CD4-positive, alpha-beta T cell treated with Interleukin-21 for 1 hour (primary cell): ENCODE data around the gene TSHB.
"Not testable (repeated sequence)": the region's sequence is repeated elsewhere in the genome, so short reads cannot be mapped to it uniquely, and the experiment has no call there.

Experiments
- DNase-seq: peaks from one replicate; pipeline ENCODE4 v3.0.0-alpha.2; 2020

TSHB gene

DNA sequence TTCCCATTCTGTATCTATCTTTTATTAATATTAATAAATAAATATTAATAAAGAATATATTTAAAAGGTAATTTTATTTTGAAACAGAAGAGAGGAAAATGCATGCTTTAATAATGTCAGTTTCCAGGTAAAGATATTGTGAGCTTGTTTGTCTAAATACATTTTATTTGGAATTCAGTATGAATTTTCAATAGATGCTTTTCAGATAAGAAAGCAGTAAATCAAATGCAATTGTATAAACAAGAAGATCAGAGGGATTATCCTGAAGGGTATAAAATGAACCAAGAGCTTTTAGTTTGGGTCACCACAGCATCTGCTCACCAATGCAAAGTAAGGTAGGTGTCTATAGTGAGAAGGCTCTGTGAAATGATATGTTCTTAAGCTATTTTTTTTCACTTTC is at the start of gene TSHB:
TSS of gene TSHB (plus strand) at position 301 of the 400 bp plus-strand sequence. CDS start 3,537 bp downstream, outside the sequence.
- DNase-seq = no peak

DNA sequence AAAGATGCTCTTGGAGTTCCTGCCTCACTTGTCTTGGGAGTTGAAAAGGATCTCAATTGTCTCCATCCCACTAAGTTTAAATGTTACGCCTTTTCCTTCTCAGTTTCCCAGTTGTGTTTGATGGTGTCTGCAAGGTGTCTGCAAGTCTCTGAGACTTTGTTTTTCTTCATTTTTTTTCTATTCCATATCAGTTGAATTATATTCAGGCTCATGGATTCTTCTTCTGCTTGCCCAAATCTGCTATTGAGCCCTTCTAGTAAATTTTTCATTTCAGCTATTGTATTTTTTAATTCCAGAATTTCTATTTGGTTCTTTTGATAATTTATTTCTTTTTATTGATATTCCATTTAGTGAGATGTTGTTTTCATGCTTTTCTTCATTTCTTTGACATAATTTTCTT is 47.4 kb upstream of the TSHB start:
- no peak for DNase-seq

DNA sequence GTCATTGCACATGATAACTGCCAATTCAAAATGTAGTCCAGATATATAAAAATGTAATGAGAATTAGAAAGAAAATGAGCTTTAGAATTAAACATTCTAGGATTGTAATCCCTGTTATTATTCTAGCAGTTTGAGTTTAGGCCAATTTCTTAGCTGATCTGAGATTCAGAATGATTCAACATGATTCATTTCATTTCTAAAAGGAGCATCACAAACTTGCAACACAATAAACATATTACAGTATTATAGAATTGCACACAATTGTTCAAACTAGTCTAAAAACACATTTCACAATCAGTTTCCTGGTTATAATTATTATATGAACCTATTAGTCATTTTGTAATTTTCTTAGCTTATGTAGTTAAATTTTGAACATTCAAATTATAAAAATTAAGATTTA is 43.3 kb upstream of the TSHB start:
- no peak for DNase-seq

DNA sequence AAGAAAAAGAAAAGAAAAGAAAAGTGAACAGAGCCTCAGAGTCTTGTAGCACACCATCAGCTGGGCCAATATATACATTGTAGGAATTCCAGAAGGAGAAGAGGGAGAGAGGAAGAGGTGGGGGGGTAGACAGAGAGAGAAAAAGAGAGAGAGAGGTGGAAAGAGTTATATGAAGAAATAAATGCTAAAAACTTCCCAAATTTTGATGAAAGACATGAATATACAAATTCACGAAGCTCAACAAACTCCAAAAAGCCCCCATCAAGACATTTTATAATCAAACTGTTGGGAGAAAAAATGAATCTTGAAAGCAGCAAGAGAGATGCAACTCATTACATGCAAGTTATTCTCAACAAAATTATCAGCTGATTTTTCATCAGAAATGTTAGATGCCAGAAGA is 41.5 kb upstream of the TSHB start:
- no peak for DNase-seq

DNA sequence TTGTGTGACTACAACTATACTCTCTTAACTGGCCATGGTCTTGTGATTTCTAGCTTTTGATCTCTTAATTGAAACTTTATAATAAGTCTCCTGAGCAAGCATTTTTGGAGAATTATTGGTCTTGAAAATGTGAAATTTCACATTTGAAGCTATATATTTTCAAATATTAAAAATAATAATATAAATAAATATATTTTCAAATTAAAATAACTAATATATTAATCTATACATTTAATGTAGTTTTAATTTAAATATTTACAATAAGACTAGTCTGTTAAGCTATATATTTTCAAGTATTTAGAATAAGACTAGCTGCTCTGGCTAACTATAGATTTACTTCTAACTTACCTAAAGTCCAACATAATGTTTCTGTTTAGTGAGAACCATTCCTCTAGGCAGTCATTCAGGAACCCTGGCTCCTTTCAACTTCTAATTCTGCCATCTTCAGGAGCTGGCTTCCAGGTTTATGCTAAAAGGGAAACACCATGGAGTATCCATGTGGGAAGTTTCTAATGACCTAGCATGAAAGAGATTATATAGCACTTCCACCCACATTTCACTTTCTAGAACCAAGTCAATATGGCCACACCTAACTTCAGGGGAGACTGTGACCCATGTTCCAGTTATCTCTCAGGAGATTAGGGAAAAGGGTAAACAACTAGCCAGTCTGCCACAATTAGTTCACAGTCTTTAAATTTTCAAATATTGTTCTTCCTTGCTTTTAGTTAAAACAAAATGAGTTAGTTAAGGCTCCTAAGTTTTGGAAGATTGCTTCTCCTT is 31.9 kb upstream of the TSHB start:
- DNase-seq = no peak

DNA sequence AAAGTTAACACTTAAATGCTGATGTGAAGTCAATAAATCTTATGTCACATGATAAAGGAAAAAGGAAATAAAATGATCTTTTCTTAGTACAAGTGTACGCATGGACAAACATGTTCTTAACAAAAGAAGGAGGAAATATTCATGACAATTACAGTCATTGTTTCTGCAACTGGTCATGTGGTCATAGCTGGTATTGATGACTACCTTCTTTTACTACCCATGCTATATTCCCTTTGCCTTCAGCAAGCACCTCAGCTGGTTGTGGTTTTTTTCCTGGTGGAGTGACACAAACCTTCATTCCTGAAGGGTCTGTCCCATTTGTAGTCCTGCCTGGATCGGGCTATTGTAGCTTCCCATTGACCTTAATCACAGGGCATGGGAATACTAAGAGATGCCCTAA is 23.4 kb upstream of the TSHB start:
- DNase-seq = no peak

DNA sequence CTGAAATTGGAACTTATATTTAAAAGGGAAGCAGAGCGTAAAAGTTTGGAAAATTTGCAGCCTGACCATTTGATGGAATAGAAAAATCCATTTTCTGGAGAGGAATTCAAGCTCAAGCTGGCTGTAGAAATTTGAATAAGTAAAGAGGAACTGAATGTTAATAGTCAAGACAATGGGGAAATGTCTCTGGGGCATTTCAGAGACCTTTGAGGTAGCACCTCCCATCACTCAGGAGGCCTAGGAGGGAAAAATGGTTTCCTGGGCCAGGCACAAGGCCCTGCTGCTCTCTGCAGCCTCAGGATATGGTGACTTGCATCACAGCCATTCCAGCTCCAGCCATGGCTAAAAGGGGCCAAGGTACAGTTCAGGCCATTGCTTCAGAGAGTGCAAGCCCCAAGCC is 17.6 kb upstream of the TSHB start:
- DNase-seq = no peak

DNA sequence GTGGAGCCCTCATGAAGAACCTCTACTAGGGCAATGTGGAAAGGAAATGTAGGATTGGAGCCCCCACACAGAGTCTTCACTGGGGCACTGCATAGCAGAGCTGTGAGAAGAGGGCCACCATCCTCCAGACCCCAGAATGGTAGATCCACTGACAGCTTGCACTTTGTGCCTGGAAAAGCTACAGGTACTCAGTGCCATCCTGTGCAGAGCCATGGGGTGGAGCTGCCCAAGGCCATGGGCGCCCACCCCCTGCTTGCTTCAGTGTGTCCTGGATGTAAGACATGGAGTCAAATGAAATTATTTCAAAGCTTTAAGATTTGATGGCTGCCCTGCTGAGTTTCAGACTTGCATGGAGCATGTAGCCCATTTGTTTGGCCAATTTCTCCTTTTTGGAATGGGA is 17.2 kb upstream of the TSHB start:
- DNase-seq = no peak

DNA sequence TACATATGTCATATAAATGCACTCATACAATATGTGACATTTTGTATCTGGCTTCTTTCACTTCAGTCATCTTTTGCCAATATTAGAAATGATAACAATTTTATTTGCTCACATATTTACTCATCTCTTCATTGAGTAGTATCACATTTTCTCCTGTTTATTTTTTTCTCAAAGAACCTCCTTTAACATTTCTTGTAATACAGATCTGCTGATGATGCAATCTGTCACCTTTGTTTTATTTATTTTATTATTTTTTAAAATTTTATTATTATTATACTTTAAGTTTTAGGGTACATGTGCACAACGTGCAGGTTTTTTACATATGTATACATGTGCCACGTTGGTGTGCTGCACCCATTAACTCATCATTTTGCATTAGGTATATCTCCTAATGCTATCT is 15.8 kb upstream of the TSHB start:
- DNase-seq = no peak

DNA sequence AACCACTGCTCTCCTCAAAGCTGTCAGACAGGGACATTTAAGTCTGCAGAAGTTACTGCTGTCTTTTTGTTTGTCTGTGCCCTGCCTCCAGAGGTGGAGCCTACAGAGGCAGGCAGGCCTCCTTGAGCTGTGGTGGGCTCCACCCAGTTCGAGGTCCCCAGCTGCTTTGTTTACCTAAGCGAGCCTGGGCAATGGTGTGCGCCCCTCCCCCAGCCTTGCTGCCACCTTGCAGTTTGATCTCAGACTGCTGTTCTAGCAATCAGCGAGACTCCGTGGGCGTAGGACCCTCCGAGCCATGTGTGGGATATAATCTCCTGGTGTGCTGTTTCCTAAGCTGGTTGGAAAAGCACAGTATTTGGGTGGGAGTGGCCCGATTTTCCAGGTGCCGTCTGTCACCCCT is 10.1 kb upstream of the TSHB start:
- DNase-seq = not testable (repeated sequence)

DNA sequence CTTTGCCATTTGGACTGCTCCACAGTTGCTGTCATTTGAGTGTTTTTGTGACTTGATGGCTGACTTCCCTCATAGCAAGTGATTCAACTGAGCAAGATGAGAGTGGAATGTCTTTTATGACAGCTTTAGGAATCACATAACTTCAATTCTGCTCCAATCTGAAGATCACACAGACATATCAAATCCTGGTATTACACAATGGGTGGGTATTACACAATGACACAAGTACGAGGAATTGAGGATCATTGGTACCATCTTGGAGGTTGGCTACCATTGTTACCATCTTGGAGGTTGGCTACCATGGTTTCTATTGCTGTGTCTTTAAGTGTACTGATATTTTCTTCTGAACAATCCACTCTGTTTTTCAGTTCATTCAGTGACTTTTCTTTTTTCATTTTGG is 8.5 kb upstream of the TSHB start:
- no peak for DNase-seq

DNA sequence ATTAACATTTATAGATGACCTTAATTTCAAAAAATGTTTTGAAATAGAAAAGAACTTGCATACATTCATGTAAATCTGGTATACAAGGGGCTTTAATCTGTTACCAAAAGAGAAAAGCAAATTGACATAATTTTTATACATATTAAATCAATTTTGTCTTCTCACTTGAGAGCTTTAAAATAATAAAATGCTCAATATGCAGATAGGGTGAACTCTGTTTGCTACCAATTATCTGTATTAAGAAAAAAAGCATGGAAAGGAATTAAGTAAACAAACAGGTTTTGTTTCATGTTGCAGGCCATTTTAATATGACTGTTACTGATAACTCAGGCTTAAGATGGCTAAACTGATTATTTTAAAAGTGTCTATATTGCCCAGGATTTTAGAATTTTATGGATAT is 6.0 kb upstream of the TSHB start:
- DNase-seq = no peak

DNA sequence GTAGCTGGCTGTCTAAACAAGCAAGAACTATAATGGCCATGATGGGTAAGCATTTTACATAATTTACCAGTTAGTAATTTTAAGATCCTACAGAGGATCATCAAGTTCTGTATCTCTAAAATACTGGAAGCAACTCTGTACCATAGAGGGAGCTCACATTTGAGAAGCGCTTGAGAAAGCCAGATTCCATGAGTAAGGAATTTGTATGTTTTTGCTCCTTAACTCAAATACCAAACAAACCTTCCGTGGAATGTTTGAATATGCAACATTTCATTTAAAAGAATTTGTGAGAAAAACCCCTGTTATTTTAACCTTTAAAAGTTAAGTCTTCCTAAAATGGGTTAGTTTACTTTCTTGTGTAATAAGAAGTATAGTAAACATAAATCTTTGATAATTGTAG is 2.0 kb downstream of the TSHB start:
- DNase-seq = no peak

DNA sequence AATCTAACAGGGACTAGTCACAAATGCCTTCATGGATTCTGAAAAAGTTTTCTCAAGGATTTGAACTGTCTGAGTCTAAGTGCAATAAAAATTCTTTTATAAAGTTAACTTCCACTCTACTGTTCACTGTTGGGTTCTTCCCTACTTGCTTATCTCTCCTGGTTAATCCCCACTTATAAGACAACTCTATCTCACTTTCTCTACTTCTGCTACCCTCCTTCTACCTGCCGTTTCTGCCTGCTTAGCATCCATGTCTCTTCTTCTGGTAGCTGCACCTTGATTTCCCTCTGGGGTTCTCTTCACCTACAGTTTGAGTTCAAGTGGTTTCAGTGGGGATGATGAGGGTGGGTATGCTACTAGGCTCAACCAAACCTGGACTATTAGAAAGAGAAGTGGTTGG is 6.0 kb downstream of the TSHB start:
- DNase-seq = no peak

DNA sequence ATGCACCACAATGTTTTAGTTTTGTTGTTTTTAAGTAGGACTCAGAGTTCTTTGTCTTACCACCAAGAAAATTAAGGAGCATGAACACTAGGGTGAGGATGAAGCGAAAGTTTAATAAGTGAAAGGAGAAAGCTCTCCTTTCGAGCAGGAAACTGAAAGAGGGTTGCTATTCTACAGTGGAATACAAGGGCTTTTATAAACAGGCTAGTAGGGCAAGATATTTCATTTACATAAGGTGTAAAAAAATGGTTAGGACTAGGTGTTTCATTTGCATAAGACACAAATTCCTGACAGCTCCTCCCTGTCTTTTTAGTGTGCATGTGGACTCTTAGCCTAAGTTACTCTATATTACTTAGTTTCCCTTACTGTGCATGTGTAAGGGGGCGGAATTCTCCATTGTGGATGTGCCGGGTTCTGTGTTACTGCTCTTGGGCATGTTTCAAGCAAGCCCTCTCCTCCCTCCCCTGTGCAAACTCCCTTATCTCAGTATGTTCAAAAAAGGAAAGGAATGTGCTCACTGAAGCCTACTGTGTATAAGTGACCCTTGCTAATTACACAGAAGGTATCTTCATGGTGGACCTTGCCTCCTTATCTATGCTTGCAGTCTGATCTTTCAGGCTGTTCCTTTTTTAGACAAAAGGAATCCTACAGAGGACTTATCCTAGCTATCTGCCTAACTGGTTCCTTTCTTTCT is 7.3 kb downstream of the TSHB start:
- no peak for DNase-seq

DNA sequence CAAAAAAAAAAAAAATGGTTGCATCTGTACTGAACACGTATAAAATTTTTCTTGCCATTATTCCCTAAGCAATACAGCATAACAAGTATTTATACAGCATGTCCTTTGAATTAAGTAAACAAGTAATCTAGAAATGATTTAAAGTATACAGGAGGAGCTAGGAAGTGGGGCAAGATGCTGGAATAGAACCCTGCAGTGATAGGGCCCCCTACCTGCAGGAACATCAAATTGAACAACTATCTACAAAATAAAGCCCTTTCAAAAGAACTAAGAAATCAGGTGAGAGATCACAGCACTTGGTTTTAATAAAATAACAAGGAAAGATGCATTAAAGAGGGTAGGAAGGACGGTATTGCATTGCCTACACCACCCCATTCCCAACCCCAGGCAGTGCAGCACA is 10.9 kb downstream of the TSHB start:
- no peak for DNase-seq

DNA sequence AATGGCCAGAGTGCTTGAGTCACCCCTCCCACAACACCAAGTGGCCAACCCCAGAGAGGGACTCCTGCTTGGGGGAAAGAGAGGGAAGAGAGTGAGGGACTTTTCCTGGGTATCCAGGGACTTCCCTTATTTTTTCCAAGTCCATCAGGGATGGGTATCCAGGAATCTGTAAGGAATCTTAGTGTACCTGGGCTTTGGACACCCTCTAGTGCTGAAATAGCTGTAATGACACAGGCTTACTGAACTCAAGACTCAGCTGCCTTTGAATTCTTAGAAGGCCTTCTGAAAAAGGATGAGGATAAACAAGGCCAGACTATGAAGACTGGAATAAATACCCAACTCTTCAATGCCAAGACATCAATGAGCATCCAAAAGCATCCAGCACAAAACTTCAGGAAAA is 12.0 kb downstream of the TSHB start:
- DNase-seq = no peak

DNA sequence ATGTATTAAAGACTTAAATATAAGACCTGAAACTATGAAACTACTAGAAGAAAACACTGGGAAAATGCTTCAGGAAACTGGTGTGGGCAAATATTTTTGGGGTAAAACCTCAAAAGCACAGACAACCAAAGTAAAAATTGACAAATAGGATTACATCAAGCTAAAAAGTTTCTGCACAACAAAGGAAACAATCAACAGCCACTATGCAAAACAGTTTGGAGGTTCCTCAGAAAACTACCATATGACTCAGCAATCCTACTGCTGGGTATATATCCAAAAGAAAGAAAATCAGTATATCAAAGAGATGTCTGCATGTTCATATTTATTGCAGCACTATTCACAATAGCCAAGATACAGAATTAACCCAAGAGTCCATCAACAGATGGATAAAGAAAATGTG is 17.1 kb downstream of the TSHB start:
- no peak for DNase-seq

DNA sequence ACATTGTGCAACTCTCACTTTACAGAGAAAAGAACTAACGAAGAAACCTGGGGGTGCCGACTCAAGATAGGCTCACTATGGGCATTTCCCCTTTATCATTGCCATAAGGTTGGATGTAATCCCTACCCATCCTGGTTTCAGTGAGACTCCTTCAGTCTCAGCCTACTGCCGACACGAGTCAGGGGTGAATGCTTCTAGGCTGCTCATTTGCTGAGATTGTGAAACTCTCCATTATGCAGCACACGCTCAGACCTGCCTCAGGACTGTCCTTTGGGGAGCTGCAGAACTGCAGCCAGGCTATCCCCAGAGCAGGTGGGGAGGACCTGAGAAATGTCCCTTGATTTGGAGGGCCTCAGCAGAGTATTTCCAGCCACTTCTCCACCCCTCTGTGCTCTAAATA is 22.2 kb downstream of the TSHB start:
- no peak for DNase-seq

DNA sequence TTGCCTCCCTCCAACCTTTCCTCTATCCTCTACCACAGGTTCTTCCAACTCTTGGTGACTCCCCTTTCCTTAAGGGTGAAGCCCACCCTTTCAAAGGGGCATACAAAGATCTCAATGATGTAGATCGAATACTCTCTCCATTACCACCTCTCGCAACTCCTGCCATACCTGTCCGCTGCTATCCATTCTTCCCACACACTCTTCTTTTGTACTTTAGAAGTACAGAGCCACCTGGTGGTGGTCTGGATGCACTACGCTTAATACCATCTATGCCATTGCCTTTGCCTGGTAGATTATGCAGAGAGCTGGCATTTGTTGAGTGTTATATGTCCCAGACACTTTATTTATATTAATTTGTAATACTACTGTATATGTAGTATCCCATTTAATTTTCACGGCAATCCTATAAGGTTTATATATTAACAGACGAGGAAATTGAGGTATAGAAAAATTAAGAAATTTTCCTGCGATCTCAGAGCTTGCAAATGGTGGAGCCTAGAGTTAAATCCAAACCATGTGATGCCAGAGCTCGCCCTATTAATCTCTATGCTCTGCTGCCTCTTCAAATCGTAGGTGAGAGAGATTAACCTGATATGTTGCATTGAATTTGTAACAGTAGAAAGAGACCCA is 22.9 kb downstream of the TSHB start:
- peak; percentile 72 for DNase-seq

DNA sequence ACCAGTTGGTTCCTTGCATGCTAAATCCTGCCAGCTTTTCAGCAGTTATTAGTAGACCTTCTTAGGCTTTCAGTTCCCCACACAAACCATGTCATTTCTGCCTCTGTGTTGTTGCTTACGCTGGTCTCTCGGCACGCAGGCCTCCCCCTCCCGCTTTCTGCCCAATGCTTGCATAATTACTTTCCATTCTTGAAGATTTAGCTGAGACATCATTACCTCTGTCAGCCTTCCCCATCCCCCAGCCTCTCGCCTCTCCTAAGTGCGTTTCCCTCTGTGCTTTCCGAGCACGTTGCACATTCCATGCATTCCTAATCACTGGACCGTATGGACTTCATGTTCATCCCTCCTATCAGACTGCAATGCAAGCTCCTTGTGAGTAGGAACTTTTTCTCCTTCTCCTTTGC is 26.8 kb downstream of the TSHB start:
- DNase-seq = no peak

DNA sequence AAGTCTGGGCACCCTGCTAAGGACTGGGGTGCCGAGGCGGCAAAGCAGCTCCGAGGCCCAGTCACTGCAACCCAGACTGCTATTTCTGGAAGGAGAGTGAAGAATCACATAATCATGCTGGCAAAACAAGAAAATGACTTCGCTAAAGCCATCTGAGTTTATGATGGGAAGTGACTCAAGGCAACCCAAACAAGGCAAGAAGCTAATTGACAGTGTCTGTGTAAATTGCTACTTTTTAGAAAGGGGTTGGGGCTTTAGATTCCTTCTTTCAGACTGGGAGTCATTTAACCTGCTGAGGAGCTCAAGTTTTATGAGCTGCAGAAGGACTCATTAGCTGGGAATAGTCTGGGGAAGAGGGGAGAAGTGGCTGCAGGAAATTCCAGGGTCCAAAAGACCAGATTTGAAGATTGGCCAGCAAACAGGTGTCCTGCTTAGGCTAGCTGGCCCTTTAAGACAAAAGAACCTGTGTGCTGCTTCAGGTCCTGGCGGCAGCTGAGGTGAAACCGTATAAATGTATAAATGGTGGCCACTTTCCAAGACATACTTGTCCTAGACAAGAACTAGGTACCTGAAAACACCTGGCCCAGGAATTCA is 28.1 kb downstream of the TSHB start:
- DNase-seq = no peak

DNA sequence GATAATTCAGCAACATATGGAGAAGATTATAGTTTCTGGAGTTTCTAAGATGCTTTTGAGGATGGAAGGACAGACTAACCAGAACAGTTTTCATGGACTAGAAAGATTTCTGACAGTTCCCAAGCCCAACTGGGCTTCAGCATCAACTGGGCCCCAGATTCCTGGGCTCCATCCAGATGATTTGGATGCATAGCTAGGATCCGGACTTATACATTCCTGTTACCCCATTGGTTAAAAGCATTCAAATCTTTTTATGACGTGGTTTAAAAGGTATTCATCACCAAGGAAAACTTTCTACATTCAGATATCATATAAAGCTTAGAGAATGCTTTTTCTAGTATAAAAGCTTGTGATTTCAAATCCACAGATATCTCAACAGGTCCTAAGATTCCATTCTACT is 29.7 kb downstream of the TSHB start:
- DNase-seq = no peak

DNA sequence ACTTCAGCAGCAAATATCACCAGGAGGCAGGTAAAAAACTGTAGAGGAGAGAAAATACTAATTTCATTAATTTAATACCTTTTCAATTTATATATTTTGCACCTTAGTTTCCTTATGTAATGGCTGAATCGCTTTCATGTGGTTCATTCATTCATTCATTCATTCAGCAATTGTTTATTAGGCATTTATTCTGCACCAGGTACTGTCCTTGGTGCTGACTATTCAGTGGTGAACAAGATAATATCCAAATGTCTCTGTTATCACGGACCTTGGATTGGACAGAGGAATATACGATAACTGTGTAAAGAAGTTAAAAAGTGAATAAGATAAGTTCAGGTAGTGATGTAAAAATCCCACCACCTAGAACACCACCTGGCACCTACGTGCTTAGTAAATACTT is 30.9 kb downstream of the TSHB start:
- no peak for DNase-seq
